ENCODE data around the gene SLC24A3.

DNA sequence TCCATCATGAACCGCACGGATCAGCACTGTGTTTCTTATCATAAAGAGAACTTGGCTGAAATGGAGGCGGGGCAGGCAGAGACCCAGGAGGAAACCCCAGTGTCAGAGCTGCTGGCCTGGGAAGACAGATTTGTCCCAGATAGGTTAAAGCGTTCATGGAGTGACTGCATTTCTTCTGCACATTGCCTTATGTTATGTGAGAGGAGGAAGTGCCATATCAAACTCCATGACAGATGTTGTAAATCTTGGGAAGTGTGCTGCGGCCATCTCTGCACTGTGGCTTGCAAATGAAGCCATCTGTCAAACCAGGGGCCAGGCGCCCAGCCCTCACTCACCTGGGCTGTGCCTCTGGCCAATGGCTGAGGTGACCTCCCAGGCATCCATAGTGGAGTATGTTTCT lies 163.0 kb downstream of the SLC24A3 start:
- TF ChIP-seq EZH2 (IDR thresholded peaks at IDR 0.05) = no peak
- no peak for TF ChIP-seq POLR2AphosphoS5 (IDR thresholded peaks at IDR 0.05; ENCODE audit: borderline replicate concordance, low read depth, low read length)
